HG03558 (cell line): ENCODE measurements around the gene EHD2.
"Not testable (repeated sequence)": the region's sequence is repeated elsewhere in the genome, so short reads cannot be mapped to it uniquely, and the experiment has no call there.

Experiments used
- ATAC-seq: cut with Tn5 transposase; IDR thresholded peaks from one replicate; pipeline ENCODE4 v1.9.1; 2021; ENCODE audit warnings: moderate number of reproducible peaks; ENCODE audit not compliant: unreplicated experiment; ENCODE audit errors: extremely low read depth

Gene EHD2

GRCh38 chr19:47741544-47742140 is 28.4 kb downstream of the EHD2 start:
- no peak for ATAC-seq

GRCh38 chr19:47742634-47743033 is 29.4 kb downstream of the EHD2 start:
- no peak for ATAC-seq

DNA sequence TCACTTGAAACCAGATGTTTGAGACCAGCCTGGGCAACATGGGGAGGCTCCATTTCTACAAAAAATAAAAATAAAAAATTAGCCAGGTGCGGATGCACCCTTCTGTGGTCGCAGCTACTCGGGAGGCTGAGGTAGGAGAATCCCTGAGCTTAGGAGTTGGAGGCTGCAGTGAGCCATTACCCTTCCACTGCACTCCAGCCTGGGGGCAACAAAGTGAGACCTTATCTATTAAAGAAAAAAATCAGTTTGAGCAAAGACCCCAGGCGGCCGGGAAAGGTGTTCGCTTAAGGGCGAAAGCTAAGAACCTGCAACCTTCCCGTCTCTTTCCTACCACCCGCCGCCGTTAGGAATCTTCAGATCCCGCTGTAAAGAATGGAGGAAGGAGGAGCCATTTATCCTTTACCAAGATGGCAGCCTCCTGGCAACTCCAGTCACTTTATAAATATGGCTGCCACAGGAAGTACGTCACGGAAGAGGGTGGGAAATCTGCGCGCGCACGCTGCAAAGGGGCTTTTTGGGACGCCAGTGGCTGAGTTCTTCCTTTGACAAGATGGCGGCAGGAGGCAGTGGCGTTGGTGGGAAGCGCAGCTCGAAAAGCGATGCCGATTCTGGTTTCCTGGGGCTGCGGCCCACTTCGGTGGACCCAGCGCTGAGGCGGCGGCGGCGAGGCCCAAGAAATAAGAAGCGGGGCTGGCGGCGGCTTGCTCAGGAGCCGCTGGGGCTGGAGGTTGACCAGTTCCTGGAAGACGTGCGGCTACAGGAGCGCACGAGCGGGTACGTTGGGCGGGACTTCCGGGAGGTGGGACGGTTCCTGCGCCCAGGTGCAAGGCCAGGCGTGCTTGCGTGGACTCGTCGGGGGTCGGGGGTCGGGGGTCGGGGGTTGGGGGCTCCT is 32.0 kb downstream of the EHD2 start, which contains the start of gene NOP53:
Gene NOP53 (plus strand): TSS at position 537 of the 892 bp plus-strand sequence. CDS start 14 bp downstream, at position 551.
- ATAC-seq, result peak; percentile 53

DNA sequence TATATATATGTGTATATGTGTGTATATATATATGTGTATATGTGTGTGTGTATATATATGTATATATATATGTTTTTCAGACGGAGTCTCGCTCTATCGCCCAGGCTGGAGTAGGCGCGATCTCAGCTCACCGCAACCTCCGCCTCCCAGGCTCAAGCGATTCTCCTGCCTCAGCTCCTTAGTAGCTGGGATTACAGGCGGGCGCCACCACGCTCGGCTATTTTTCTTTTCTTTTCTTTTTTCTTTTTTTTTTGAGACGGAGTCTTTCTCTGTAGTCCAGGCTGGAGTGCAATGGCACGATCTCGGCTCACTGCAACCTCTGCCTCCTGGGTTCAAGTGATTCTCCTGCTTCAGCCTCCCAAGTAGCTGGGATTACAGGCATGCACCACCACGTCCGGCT is 32.9 kb downstream of the EHD2 start:
- ATAC-seq, result not testable (repeated sequence)

DNA sequence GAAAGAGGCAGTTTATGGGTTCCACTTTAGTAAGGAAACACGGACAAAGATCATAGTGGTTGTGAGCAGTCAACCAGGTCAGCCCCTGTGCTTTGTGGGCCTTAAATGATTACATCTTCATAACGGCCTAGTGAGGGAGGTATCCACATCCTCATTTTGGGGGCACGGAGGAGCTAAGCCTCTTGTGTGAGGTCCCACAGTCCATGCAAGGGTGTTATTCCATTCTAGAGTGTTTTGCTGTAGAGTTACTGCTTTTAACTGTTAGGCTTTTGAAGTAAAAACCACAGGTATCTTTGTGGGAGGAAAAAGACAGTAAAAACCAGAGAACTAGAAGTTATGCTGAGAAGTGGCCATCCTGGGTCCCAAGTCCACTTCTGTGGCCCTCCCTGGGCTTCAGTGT is 36.1 kb downstream of the EHD2 start:
- no peak for ATAC-seq

GRCh38 chr19:47750752-47751151 is 37.5 kb downstream of the EHD2 start:
- ATAC-seq, result no peak

DNA sequence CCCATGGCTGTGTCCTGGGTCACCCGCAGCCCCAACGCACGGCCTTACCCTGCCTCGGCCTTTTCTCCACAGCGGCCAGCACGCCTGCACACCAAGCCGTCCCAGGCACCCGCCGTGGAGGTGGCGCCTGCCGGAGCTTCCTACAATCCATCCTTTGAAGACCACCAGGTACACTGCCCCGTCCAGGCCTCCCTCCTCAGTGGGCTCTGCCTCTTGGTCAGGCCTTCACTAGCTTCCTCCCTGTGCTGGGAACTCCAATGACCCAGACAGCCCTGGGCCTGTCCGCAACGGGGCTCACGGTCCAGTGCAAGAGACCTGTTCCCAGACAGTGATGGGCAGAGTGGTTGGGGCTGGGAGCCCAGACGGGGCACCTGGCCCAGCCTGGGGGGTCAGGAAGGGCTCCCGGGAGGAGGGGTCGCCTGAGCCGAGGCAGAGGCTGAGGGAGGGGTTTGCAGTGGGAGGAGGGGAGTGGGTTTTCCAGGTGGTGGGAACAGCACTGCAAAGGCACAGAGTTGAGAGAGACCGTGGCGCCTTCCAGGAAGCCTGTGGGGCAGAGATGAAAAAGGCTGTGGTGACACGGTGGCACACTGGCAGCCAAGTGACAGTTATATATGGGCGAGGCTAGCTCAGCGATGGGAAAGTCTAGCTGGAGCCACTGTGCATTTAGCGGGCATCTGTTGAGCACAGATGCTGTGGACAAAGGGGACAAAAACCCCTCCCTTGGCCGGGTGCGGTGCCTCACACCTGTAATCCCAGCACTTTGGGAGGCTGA is 39.4 kb downstream of the EHD2 start:
- no peak for ATAC-seq

GRCh38 chr19:47754206-47755064 is 41.2 kb downstream of the EHD2 start:
- ATAC-seq, result no peak

- ATAC-seq, result no peak
Observed at GRCh38 chr19:47755065-47755761, 42.0 kb downstream of the EHD2 start.

- ATAC-seq, result no peak
Observed at GRCh38 chr19:47755762-47756626, 42.8 kb downstream of the EHD2 start.

GRCh38 chr19:47756627-47756929 is 43.4 kb downstream of the EHD2 start:
- no peak for ATAC-seq

DNA sequence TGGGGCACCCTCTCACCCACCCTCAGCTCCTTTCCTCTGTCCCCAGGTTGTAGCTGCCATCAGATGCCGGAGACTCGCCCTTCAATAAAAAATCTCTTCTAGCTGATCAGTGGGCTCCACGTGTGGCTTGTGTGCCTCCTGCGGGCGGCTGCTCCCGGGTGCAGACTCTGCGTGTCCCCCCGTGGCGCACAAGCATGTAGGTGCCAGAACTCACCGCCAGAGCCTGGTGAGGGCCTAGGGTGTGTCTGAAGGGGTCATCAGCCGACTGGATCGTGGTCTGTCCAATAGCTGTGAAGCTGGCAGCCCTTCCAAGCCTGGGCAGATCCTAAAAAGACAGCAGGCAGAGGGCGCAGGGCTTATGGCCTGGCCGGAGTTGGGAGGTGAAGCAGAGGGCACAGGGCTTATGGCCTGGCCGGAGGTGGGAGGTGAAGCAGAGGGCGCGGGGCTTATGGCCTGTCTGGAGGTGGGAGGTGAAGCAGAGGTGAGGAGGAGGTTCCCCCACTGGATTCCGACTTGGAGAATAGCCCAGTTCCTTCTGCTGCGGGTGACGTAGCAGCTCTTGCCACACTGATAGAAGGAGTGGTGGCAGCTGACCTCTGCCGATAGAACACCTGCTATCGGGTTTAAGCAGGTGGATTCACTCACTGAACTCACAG is 43.9 kb downstream of the EHD2 start:
- ATAC-seq, result no peak

DNA sequence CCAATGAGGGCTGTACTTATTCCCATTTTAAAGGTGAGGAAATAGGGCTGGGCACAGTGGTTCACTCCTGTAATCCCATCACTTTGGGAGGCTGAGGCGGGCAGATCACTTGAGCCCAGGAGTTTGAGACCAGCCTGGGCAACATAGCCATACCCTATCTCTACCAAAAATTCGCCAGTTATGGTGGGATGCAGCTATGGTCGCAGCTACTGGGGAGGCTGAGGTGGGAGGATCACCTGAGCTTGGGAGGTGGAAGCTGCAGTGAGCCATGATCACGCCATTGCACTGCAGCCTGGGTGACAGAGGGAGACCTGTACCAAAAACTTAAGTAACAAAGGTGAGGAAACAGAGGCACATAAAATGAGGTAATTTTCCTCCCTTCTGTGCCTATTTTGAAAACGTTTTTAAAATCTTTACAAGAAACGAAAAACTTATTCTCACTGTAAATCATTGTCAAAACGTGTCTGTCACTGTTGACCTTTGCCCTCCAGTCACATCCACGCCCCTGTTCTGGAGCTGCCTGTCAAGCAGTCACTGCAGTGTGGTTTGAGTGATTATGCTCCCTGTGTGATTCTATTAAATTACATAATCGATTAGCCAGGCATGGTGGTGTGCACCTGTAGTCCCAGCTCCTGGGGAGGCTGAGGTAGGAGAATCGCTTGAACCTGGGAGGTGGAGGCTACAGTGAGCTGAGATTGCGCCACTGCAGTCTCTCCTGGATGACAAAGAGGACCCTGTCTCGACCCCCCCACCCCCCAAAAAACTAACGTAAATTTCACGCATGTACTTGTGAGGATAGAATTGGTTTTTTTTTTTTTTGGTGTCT is 44.6 kb downstream of the EHD2 start:
- no peak for ATAC-seq

GRCh38 chr19:47758443-47758804 is 45.2 kb downstream of the EHD2 start:
- ATAC-seq, result no peak

DNA sequence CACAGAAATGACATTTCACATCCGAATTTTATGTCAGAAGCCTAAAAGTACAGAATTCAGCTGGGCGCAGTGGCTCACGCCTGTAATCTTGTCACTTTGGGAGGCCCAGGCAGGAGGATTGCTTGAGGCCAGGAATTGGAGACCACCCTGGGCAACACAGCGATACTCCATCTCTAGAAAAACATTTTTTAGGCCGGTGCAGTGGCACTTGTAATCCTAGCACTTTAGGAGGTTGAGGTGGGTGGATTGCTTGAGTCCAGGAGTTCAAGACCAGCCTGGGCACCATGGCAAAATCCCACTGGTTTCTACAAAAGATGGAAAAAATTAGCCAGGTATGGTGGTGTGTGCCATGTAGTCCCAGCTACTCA is 47.4 kb downstream of the EHD2 start:
- ATAC-seq, result no peak

- no peak for ATAC-seq
Observed at GRCh38 chr19:47761566-47761965, 48.3 kb downstream of the EHD2 start.

DNA sequence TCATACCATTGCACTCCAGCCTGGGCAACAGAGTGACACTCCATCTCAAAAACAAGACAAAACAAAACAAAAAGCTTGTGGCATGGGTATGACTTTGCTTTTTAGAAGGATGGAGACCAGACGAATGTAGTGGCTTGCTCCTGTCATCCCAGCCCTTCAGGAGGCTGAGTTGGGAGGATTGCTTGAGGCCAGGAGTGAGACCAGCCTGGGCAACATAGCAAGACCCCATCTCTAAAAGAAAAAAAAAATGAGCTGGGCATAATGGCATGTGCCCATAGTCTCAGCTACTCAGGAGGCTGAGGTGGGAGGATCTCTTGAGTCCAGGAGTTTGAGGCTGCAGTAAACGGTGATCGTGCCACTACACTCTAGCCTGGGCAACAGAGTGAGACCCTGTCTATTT is 48.9 kb downstream of the EHD2 start:
- ATAC-seq, result no peak
